ENCODE results near the gene HCN4.

Gene HCN4

GRCh38 chr15:73378089-73378488 is 9.3 kb upstream of the HCN4 start:
- DNase-seq (ENCODE audit: low spot score), result no peak

DNA sequence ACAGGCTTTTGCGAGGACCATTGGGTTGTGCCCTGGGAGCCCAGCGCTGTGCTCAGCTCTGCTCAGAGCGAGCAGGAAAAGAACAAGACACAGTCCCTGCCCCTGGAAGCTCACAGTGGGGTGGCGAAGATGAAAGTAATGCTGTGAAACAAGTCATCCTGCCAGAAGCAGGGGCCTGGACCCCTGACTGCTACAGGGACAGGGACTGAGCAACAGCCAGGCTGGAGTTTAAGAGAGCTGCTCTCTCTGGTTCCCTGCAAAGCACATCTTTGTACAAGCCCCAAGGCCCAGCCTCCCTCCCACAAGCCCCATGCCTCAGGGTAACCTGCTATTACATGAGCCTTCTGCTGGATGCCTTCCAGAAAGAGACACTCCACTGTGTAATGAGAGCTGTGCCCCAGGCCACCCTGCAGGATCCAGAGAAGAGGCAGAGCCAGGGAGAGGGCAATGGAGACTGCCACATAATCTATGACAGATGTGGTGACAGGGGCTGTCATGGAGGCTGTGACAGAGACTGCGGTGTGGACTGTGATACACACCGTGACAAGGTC is 7.1 kb upstream of the HCN4 start:
- DNase-seq (ENCODE audit: low spot score), result no peak

DNA sequence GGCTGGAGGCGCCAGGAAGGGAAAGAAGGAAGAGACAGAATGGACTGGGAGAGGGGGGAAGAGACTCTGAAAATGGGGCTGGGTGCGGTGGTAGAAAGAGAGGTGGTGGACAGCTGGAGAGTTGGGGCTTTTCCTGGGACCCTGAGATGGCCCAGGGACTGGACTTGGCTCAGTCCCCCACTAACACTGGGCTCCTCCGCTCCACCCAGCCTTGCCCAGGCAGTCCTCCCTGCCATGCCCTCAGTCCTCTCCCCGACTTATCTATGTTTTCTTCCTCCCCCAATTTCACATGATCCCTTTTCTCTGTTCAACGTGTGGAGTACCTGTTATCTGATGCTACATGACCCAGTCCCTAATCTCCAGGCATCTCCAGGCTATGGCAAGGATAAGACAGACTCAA is 6.3 kb upstream of the HCN4 start:
- no peak for DNase-seq (ENCODE audit: low spot score)

- no peak for DNase-seq (ENCODE audit: low spot score)
Observed at GRCh38 chr15:73374604-73375003, 5.8 kb upstream of the HCN4 start.

- DNase-seq (ENCODE audit: low spot score), result no peak
Observed at GRCh38 chr15:73373221-73373620, 4.5 kb upstream of the HCN4 start.

DNA sequence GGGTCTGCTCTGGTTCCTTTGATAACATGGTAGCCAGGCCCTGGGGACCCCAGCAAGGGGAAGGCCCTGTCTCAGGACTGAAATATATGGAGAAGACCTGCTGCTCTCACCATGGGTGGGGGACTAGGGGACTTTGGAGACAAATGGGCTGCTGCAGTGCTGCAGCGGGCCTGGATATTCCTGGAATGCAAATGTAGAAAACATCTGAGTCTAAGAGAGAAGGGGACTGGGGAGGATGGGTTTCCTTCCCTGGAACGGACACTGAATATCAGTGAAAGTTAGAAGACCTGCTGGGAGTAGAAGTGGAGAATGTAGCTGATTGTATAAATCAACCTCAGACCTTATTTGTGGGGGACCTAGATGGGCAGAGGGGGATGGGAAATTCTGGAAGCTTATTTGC is 3.1 kb upstream of the HCN4 start:
- no peak for DNase-seq (ENCODE audit: low spot score)

DNA sequence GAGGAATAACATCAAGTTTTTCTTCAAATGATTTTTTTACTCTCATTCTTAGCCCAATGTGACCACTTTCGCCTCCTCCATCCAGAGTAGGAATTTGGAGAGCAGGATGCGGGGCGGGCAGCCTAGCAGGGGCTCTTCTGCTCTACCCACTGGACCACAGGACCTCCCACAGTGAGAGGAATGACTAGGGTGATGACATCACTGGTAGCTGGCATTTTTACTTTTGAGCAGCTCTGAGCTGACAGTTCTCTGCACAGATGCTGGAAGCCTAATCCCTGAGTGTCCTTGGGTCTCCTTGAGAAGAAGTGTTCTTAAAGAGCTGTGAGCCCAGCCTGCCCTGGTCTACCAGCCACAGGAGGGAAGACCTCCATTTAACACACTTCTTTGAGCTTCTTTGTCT is 1.4 kb upstream of the HCN4 start:
- no peak for DNase-seq (ENCODE audit: low spot score)

DNA sequence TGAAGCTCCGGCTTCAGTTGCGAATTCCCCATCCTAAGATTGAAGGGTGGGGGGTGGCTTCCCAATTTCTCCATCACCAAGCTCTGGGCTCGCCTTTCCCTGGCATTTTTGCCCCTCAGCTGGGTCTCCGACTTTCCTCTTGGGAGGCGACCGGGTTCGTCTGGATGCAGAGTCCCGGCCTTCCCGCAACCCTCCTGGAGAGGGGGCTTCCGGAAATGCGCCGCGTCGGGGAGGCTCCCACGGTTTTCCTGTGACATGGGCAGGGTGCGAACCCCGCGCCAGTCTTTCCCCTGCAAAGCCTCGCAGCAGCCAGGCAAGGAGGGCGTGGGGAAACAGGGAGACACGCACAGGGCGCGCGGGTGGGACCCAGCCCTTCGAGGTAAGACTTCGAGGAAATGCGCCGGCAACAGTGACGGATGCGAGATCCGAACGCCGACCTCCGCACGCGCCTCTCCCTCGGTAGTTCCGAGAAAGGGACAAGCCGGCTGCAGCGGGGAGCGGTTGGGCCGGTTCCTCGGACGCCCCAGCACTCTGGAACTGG is 466 bp upstream of the HCN4 start:
- peak; percentile 41 for DNase-seq (ENCODE audit: low spot score)

DNA sequence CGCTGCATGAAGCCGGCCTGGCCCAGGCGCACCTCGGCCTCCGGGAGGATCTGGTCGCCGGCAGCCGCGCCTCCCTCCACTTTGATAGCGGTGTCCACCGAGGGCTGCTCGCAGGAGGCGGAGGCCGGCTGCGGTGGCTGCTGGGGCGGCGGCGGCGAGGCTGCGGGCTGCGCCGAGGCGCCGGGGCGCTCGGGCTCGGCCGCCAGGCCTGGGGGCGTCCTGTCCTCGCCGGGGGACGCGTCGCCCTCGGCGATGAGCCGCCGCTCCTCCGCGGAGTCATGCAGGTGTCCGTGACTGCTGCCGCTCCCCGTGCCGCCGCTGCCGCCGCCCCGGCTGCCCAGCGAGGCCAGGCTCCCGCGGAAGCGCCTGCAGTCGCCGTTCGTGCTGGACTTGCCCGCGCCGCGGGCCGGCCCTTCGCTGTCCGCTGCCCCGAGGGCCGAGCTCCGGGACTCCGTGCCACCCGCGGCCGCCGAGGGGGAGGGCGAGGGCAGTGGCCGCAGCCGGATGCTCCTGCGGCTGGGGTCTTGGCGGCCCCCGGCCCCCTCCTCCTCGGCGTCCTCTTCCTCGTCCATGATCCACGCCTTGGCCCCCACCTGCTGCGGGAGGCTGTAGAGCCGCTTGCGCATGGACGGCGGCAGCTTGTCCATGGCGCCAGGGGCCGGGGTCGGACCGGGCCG is 996 bp downstream of the HCN4 start:
- peak; percentile 61 for DNase-seq (ENCODE audit: low spot score)

DNA sequence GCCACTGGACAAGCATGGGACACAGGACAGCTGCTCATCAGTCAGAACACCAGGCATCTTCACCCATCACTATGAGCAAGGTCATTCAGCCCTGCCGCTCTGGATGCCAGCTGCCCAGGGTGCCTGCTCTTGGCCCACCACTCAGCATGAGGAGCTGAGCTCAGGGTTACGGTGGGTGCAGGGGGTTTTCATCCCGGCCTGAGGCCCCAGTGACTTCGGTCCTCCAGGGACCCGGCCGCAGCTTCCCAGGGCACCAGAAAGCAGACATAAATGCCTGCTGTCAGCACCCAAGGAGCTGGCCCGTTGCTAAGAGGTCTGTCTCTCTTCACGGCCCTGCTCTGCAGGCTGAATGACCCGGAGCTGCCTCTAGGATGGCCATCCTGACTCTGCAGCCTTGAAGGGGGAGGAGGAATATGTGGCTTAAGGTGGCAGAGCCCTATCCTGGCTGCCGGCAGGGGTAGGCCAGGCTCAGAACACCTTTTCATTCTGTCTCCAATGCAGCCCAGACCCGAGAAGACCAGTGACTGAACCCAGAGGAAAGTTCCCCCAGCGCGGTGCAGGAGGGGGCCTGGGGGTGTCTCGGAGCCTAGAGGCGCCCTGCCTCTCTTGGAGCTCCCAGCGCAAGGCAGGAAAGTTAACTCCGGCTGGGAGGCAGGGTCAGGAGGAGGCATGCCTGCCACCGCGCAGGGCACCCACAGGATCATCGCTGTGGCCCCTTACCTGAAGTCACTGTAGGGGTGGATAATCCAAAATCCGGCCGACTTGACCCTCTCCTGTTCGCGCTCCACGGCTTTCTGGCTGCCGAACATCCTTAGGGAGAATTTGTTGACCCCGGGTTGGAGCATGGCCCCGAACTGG is 1.8 kb downstream of the HCN4 start:
- DNase-seq (ENCODE audit: low spot score), result peak; percentile 73

DNA sequence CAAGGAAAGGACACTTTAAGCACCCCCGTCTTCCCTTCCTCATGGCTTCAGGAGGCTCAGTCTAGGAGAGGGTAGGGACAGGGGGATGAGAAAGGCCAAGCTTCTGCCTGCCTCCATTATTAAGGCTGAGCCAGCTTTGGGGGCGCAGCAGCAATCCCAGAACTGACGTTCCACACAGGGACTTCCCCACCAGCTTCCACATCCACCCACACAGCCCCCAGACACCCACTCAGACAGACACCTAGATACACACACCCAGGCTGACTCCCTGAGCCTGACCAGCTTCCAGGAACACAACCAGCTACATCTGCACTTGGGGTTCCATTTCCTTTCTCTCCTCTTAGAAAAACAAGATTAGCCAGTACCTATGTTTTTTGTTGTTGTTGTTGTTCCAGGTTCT is 4.7 kb downstream of the HCN4 start:
- DNase-seq (ENCODE audit: low spot score), result no peak

GRCh38 chr15:73362900-73363299 is 5.9 kb downstream of the HCN4 start:
- DNase-seq (ENCODE audit: low spot score), result peak; percentile 46

DNA sequence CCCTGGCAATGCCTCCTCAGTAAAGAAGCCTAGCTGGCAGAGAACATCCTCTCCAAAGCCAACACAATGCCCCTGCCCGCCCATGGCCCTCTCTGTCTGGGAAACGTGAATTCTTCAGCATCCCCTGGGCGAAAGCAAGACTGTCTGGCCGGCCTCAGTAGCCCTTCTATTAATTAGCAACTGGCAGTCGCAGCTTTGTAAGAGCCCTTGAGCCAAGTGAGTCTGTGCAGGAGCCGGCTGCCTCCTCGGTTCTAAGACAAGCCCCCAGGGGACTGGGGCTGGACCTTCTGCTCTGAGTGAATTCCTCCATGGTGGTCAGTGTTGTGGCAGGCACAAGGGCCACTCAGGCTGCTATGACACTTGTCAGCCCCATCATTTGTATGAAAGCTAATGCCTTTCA is 7.4 kb downstream of the HCN4 start:
- DNase-seq (ENCODE audit: low spot score), result no peak

GRCh38 chr15:73359651-73360050 is 9.1 kb downstream of the HCN4 start:
- no peak for DNase-seq (ENCODE audit: low spot score)

GRCh38 chr15:73357999-73358665 is 10.6 kb downstream of the HCN4 start:
- no peak for DNase-seq (ENCODE audit: low spot score)

DNA sequence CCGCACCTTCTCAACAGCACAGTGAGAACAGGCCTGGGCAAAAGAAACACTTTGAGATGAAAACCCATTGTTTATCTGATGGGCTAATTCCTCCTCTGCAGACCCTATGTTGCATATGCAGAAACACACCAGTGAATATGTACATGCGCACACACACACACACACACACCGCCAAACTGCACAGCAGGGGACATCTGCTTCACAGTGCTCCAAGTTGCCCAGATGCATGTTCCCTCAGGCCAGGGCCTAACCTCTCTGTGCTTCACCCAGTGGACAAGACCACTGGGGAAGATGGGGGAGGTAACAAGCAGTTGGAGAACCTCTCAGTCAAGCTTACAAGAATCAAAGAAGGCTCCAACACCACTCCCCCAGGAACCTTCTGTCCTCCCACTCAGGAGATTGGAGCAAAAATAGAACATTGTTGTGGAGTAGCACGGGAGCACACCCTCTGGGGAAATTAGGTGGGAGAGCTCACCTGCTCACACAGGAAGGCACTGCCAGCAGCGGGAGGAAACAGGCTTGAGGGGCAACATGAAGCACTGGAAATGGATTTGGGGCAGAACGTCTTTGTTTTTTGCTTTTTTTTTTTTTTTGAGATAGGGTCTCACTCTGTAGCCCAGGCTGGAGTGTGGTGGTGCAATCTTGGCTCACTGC is 13.0 kb downstream of the HCN4 start:
- DNase-seq (ENCODE audit: low spot score), result no peak

DNA sequence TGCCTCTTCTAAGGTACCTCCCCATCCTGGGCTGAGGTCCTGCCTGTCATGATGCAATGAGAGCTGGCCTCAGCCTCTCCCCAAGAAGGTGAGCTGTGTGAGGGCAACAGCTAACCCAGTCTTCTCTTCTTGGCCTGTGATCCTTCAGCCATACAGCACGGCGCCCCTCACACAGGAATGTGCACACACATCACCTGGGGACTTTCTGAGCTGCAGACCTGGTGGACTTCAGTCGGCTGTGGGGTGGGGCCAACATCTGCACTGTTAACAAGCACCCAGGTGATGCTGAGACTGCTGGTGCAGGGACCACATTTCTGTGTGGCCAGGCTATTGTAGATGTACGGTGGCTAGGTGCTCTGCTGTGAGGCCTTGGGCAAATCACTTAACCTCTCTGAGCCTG is 14.5 kb downstream of the HCN4 start:
- DNase-seq (ENCODE audit: low spot score), result no peak

DNA sequence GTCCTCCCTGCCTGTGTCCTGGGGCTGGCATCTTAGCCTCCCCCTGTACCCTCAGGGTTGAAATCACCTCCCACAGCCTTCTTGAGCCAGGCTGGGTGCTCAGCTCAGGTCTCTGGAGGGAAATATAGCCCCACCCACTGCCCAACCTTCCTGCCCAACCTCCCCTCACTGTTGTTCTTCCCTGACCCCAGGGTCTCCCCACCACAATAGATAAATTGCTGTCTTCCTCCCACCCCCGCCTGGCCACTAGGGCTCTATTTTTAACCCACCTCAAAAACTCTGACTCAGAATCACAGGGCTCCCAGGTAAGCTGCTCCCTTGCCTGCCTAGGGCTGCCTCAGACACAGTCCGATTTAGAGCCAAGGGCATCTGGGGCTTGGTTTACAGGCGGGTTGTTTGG is 15.0 kb downstream of the HCN4 start:
- DNase-seq (ENCODE audit: low spot score), result peak; percentile 45

DNA sequence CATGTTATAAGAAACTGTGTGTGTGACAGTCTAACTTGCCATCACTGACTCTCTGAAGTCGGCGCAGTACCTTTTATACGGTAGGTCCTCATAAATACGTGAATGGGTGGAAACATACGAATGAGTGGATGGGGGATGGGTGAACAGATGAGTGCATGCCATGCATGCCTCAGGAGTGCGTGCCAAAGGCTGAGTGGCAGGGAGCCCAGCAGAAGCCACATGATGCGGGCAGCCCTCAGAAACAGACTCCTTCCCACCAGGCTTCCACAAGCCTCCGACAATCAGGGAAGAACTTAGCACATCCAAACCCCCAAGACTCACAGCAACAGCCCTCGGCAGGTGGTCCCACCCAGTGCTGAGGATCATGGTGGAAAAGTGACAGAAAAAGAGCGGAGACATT is 16.7 kb downstream of the HCN4 start:
- no peak for DNase-seq (ENCODE audit: low spot score)

DNA sequence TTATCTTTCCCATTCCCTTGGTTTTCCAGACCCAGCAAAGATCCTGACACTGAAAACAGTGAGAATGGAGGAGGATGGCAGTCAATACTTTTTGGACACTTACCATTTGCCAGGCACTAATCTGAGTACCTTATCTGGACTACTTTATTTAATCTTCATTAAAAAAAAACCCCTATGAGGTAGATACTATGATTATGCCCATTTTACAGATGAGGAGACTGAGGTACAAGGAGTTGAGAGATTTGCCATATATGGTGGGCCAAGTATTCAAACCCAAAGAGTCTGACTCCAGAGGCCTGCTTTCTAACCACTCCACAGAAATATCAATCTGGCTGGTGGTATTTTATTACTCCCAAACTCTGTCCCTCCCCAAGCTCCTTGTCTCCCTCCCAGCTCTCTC is 19.6 kb downstream of the HCN4 start:
- no peak for DNase-seq (ENCODE audit: low spot score)

DNA sequence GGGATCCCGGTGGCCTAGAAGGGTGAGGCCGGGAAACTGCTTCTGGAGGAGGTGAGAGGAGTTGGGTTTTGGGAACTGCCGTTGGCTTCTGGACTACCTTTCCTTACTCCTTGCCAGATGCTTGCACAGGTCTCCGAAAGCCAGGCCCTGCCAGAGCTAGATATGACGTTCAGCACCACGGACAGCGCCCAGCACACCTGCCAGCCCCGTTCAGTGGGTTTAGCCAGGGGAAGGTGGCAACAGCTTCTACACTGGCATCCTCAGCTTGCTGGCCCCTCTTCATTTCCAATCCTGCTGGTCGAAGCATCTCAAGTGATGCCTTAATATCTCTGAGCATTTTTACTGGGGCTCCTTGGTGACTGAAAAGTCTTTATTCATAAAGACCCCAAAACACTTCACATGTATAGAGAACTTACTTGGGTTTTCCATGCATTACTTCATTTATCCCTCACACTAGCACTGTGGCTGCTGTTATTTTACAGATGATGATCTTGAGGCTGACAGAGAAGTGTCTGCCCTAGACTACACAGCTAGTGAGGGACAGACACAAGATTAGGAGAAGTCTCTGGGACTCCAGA is 21.9 kb downstream of the HCN4 start:
- DNase-seq (ENCODE audit: low spot score), result peak; percentile 91

GRCh38 chr15:73345658-73346057 is 23.1 kb downstream of the HCN4 start:
- DNase-seq (ENCODE audit: low spot score), result no peak

Data from iPS-NIHi11 (cell line).